Left colon (tissue), 2 donors: Measurements from ENCODE around the gene WSB2. TPM values are rescaled to one million over a fixed set of nuclear protein-coding genes. Genes with fewer than 3 reads are reported as not detected.
"Not testable (repeated sequence)": the region's sequence is repeated elsewhere in the genome, so short reads cannot be mapped to it uniquely, and the experiment has no call there.

Experiments
- ATAC-seq: fragments of 200-7000 bp; cut with Tn5 transposase; one replicate; pipeline ENCODE4 v1.9.1; 2020; ENCODE audit warnings: mild to moderate bottlenecking, moderate library complexity
- DNase-seq, 2 donors: peaks; one replicate each; pipeline ENCODE4 v3.0.0-alpha.2; 2020
- intact Hi-C, 2 donors: fragments of 100-400 bp; cut with DNase I in 1 of 2; cut with micrococcal nuclease in 1 of 2; formaldehyde crosslinking; loops; one replicate each; pipeline versions ENCODE4 v1.11.2 to v1.14.0; 2022; cut with DNase I, micrococcal nuclease
- total RNA-seq, 2 donors: library from RNA; stranded (reverse); fragmentation: NEBNext Ultra II Directional; extraction: Animal tissue kit (Norgen Biotek cat#: 25700); gene quantifications; one replicate each; pipeline ENCODE4 v1.2.1, GENCODE V29; 2021
- donor health status: DM: no; HTN: no; CAD: no.
- donor health status: DM: yes; HTN: yes; CAD: no.

The WSB2 gene
- total RNA-seq, 2 donors from 2014 or later, result 119 to 144 TPM

- intact Hi-C loops, result no loop called here
- DNase-seq (no peak), ATAC-seq (no peak)
These were observed 18.9 kb downstream of the WSB2 start for GRCh38 chr12:118042091-118042490.

GRCh38 chr12:118038137-118038536, 22.8 kb downstream of the WSB2 start:
- ATAC-seq, result no peak
- intact Hi-C loops, result loop anchor here in 1 of 2 donors (10.0 kb wide), 1 partner anchor 163 kb away; no protein-coding TSS in a partner anchor
- no peak for DNase-seq

- no peak for DNase-seq
- intact Hi-C loops, result loop anchor here in 1 of 2 donors (10.0 kb wide), 1 partner anchor 162 kb away; no protein-coding TSS in a partner anchor
- no peak for ATAC-seq
These were observed 24.1 kb downstream of the WSB2 start for GRCh38 chr12:118036672-118037411.

GRCh38 chr12:118035190-118036041, 25.6 kb downstream of the WSB2 start:
- DNase-seq (peak in 1 of 2 donors; percentile 26), ATAC-seq (peak; percentile 65)
- intact Hi-C loops, result loop anchor here in 1 of 2 donors (10.0 kb wide), 1 partner anchor 161 kb away; no protein-coding TSS in a partner anchor

GRCh38 chr12:118034429-118035189, 26.4 kb downstream of the WSB2 start:
- intact Hi-C loops, result loop anchor here in 1 of 2 donors (10.0 kb wide), 1 partner anchor 160 kb away; no protein-coding TSS in a partner anchor
- ATAC-seq, result peak; percentile 83
- DNase-seq, result no peak

DNA sequence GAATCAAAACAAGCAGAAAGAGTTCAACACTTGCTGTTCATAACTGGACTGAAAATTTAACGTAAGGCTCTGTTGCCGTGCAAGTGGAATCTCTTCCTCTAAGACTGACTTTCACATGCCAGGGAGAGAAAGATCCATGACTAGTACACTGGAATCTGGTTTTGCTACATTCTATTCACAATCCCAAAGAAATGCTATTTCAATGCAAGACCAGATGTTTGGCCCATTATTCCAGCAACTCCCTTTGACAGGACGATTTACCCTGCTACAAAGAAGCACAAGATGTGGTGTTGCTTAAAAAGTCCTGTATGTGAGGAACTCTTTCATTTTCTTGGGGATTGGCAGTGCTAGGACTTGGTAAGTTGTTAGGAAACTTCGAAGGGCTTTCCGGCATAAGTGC, 27.1 kb downstream of the WSB2 start:
- ATAC-seq, result no peak
- no peak for DNase-seq
- intact Hi-C loops, result loop anchor here in 1 of 2 donors (10.0 kb wide), 1 partner anchor 159 kb away; no protein-coding TSS in a partner anchor

DNA sequence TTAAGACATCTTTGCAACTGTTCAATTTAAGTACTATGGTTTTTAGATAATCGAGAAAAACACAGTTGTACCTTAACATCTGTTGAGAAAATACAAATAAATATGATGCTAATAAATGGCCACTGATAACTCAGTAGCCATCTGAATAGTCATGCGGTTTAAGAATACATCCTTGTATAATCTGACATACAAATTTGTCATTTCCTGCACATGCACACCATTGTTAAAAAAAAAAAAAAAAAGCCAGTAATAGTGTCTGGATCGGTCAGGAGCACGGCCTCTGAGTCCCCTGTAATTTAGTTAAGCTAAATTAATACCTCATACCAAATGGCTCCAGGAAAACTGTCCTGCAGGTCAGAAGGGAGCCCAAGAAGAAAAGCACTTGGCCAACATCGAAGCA, 27.7 kb downstream of the WSB2 start:
- intact Hi-C loops, result loop anchor here in 1 of 2 donors (10.0 kb wide), 1 partner anchor 159 kb away; no protein-coding TSS in a partner anchor
- DNase-seq, result no peak

GRCh38 chr12:118032188-118032587, 28.8 kb downstream of the WSB2 start:
- ATAC-seq (no peak), DNase-seq (no peak)
- intact Hi-C loops, result loop anchor here in 1 of 2 donors (10.0 kb wide), 1 partner anchor 157 kb away; no protein-coding TSS in a partner anchor

More for the DNA sequence above, 27.7 kb downstream of the WSB2 start:
- no peak for ATAC-seq

DNA sequence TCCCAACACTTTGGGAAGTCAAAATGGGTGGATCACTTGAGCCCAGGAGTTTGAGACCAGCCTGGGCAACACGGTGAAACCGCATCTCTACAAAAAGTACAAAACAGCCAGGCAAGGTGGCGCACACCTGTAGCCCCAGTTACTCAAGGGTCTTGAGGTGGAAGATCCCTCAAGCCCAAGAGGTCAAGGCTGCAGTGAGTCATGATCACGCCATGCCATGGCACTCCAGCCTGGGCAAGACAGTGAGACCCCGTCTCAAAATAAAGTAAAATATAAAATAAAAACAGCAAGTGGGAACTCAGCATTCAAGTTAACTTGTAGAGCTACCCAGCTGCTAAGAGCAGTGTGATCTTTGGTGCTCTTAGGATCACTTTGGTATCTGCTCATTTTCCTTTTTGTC, 31.8 kb downstream of the WSB2 start:
- DNase-seq (no peak), ATAC-seq (peak; percentile 9)
- intact Hi-C loops, result no loop called here

GRCh38 chr12:118025168-118025567, 35.8 kb downstream of the WSB2 start:
- DNase-seq, result no peak
- intact Hi-C loops, result no loop called here
- ATAC-seq, result no peak

DNA sequence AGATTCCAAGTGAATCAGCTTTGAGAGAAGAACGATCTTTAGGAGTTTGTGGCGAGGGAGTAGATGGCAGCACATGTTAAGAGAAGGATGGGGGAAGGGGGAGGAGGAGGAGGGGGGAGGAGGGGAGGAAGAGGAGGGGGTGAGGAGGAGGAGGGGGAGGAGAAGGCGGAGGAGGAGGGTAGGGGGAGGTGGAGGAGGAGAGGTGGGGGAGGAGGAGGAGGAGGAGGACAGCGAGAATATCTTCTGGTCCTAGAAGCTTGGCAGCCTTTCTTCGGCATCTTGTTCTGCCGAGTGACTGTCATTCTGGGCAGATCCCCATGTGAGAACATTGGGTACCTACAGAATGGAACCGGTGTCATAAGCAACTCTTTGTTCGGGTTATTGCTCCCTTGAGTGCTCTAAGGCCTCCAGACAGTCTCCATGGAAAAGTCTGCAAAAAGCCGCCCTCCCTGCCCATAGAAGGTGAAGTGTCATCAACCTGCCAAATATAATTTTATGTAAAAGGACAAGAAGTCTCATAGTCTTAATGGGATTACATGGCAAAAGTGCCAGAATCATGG, 37.6 kb downstream of the WSB2 start:
- ATAC-seq, result no peak
- intact Hi-C loops, result no loop called here
- DNase-seq, result no peak

DNA sequence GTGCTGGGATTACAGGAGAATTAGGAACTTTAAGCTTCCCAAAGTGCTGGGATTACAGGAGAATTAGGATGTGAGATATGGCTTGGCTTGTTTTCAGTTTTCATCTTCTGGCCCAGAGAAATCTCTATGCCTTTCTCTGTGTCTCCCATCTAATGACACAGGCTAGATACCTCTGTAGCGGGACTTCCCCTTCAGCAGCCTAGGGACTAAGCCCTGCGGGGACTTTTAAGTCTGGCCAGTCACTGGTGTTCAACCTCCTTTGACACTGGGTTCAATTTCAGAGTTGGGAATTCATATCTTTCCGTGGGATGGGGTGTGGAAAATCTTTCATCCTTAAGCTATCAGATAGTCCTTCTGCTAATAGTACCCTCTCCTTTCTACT, 38.3 kb downstream of the WSB2 start:
- intact Hi-C loops, result no loop called here
- no peak for DNase-seq
- ATAC-seq, result no peak

DNA sequence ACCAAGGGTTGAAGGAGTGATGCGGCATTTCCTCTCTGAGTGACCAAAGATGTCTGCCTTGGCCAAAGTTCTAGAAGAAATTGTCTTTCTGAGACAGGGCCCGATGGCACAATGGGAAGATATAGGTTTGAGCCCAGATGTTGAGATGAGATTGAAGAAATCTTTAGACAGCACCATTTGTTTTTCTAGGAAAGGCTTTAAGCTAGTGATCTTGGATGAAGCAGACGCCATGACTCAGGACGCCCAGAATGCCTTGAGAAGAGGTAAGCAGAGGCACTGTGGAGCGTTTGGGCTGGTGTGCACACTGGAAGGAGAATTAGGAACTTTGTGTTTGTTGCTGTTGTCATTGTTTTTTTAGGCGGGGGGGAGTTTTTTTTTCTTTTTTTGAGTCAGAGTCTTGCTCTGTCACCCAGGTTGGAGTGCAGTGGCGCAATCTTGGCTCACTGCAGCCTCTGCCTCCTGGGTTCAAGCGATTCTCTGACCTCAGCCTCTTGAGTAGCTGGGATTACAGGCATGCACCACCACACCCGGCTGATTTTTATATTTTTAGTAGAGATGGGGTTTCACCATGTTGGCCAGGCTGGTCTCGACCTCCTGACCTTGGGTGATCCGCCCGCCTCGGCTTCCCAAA, 38.8 kb downstream of the WSB2 start:
- DNase-seq, ATAC-seq, intact Hi-C loops: not testable (repeated sequence)

DNA sequence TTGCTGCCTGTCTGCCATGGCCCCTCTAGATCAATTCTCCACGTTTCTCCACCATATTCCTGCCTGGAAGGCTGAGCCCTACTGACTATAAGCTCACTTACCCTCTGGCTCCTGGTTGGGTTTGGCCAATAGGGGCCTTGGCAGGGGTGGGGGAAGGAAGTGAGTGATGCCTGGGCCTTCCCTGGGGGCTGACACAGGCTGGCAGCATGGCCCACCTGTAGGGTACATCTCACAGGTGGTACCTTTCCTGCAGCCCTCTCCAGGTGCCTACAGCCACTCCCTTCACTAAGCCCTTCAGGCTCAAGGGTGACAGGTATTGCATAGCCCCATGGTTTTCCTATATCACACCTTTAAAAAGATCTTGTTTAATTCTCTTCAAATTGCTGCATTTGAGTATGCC, 40.9 kb downstream of the WSB2 start:
- intact Hi-C loops, result no loop called here
- no peak for DNase-seq
- ATAC-seq, result no peak

DNA sequence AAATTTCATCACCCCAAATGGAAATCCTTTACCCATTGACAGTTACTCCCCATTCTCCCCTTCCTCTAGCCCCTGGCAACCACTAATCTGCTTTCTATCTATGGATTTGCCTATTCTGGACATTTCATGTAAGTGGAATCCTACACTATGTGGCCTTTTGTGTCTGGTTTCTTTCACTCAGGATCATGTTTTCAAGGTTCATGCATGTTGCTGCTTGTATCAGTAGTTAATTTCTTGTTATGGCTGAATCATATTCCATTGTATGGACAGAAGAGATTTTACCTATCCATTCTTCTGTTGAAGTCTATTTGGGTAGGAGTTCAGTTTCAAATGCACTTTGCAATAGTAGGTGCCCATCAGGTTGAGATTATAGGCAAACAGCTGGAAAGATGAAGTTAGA, 43.1 kb downstream of the WSB2 start:
- DNase-seq (no peak), ATAC-seq (no peak)
- intact Hi-C loops, result no loop called here

DNA sequence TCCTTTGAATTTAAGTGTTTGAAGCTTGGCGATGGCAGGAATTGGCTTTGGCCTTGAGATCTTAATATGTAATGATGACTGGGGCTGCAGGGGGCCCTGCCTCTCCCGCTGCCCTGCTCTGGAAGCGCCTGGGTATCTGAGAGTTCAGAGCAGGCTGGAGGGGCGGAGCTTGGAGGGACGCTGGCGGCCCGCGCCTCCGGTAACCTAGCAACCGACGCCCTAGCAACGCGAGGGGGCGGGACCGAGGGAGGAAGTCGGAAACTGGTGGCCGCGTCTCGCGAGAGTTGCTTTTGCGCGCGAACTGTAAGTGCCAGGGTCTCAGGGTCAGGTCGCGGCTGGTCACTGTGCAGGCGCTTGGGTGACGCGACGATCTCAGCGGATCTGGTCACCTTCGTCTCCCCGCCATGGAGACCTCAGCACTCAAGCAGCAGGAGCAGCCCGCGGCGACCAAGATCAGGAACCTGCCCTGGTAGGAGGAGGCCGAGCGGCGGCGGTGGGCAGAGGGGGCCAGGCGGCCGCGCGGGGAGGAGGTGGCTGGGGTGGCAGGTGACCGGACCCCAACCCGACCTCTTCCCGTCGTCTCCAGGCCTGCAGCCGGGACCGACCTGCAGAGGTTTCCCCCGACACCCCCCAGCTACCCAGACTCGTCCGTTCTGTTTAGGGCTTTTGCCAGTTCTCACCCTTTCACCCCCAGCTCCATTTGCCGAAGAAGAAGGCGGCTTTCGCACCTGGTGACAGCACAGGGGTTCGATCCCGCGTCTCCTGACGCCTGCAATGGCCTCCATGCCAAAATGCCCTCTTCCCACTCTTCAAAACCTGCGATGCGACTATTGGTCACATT, 44.3 kb downstream of the WSB2 start, which contains the start of gene RFC5:
RFC5 (plus strand) TSS at position 280 of the 841 bp plus-strand sequence; CDS start at position 405, 125 bp downstream.
- intact Hi-C loops, result no loop called here
- DNase-seq (peak; percentile 97 to 100), ATAC-seq (peak; percentile 99)

DNA sequence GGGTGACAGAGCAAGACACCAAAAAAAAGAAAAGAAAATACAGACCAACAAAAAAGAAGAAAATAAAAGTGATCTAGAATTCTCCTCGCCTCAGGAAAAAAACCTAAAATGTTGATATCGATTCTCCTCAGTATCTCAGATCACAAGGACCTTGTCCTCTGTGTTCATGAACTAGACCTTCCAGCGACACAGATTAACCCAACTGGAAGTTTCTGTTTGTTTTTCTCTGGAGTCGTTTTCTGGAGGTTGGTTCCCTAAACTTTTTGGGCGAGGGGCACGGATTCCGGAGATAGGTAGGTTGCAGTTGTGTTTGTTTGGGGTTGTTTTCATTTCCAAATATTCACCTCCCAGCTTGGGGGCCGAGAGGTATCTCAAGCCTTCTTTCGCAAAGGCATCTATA, 45.0 kb downstream of the WSB2 start:
- DNase-seq (peak in 1 of 2 donors; percentile 8), ATAC-seq (no peak)
- intact Hi-C loops, result no loop called here
